Measurements from ENCODE around the gene IDH3A.

The IDH3A gene

DNA sequence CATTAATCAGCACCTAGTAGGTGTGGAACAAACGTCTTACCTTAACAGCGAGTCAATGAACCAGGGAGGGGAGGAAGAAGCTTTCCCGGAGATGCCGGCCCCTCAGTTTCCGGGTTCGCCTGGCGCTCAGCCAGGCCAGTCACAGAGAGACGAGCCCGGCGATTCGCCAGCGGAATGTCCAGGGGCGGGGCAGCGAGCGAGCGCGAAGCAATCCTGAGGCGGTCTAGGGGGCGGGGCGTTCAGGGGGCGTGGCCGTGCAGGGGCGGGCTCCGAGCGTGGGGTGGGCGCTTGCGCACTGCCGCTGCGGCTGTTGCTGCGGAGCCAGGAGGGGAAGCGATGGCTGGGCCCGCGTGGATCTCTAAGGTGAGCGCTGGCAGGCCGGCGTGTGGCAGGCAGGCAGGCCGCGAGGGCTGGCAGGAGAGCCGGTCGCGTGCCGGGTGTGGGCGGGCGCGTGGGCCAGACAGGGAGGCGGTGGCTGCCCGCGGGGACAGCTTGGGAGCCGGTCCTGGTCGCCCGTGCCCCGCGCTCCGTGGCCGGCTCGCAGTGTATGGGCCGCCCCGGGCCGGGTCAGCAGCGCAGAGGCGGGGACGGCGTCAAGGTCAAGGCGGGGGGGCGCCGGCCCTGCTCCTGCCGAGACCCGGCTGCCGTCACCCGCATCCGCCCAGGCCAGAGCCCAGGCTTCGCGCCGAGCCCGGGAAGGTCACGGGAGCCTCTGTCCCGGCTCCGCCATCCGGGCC lies at the start of gene IDH3A:
Gene IDH3A (plus strand): TSS at position 295 of the 737 bp plus-strand sequence. CDS start 42 bp downstream, at position 337.
- peak; percentile 94 for DNase-seq (ENCODE audit: low read depth)

DNA sequence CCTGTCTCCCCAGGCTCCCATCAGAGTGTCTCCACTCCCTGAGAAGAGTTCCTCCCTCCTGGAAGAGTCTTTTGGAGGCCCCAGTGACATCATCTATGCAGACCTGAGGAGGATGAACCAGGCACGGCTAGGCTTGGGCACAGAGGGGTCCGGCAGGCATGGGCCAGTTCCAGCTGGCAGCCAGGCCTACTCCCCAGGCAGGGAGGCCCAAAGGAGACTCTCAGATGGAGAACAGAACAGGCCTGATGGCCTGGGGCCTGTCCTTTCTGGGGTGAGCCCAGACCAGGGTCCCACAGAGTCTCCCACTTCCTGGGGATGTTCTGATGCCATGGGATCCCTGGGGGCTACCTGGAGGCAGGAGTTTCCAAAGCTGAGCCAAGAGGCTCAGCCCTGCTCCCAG lies 48.3 kb upstream of the IDH3A start:
- DNase-seq (ENCODE audit: low read depth) = no peak

DNA sequence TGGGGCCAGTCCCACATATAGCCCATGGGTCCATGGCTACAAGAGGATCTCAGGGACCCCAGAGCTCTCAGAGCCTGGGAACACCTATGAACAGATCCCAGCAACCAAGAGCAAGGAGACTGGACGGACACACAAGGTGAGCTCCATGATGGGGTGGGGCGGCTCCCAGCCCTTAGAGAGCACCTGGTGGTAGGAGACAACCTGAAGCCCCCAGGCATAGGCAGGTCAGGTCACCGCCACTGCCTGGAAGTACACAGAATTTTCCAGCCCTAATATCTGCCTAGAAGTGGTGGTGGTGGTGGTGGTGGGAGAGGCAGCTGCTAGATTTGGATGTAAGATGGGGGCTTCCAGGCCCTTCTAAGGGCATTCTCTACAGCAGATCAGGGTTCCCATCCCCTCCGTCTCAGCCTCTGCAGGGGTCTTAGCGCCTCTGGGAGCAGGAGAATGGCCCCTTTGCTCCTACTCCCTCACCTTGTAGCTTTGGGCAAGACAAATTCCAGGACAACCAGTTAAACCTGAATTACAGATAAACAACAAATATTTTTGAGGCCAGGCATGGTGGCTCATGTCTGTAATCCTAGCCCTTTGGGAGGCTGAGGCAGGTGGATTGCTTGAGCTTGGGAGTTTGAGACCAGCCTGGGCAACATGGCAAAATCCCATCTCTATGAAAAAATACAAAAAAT lies 47.6 kb upstream of the IDH3A start:
- no peak for DNase-seq (ENCODE audit: low read depth)

DNA sequence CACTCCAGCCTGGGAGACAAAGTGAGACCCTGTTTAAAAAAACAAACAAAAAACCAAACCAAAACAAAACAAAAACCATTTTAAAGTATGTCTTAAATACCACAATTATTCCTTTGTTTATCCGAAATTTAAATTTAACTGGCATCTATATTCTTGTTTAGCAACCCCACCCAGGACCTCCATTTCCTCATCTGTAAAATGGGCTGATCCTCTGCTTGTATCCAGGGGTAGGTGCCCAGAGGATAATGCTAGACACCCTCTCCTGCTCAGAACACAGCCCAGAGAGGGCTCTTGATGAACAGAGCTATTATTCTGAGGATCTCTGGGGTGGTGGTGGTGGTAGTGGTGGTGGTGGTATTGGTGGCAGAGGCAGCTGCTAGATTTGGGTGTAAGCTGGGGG lies 47.0 kb upstream of the IDH3A start:
- DNase-seq (ENCODE audit: low read depth) = no peak

DNA sequence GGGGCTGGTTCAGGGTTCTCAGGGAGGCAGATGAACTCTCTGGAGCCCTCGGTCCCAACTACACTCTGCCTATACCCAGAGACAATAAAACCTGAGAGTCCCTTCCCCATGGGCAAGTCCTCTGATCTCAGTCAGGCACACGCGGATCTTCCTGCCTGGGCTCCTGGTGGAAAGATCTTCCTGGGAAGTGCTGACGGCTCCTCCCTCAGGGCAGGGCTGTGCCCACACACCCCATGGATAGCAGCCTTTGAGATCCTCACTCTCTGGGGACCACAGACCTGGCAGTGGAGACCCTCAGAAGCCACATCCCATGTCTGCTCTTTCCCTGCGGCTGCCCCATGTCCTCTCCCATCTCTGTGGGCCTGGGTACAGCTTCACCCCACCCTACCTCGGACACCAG lies 46.4 kb upstream of the IDH3A start:
- DNase-seq (ENCODE audit: low read depth) = no peak

DNA sequence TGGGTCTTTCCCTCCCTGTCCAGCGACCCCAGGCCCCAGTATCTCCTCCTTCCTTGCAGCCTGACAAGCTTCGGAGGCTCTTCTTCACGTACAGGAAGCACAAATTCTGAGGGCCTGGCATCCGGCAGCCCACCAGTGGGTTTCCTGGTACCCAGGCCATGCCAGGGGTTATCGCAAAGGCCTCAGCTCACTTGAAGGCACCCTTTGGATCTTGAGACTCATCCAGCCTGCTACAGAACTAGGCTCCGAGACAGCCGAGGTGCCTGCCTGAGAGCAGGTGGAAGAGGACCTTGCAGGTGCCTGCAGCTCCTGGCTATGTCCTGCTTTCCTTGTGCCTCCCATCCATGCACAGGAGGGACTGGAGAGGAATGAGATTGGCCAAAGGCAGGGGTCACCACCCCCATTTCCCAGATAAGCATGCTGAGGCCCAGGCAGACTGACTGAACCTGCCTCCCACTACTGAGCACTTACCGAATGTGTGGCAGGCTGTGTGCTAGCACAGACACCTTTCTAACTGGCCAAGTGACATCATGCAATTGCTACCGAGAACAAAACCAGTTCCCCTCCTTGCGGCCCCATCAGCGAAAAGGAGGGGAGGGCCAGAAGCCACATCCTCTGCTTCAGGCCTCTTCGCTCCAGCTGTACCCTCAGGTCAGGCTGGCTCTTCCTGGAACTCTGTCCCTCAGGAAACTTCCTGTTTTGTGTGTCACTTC lies 45.6 kb upstream of the IDH3A start:
- no peak for DNase-seq (ENCODE audit: low read depth)

DNA sequence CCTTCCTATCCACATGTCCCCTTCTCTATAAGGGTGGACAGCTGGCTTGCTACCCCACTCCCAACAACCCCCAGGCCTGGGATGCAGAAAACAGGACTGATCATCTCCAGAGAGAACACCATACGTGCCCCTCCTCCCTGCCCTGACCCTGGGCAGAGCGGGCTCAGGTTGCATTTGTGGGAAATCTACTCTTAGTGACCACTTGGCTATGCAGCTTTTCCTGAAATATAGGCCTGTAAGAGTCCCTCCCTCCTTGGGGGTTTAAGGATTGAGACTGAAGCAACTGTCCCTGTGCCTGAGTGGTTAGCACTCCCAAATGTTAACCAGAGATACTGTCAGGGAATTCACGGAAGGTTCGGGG lies 45.1 kb upstream of the IDH3A start:
- DNase-seq (ENCODE audit: low read depth) = no peak

DNA sequence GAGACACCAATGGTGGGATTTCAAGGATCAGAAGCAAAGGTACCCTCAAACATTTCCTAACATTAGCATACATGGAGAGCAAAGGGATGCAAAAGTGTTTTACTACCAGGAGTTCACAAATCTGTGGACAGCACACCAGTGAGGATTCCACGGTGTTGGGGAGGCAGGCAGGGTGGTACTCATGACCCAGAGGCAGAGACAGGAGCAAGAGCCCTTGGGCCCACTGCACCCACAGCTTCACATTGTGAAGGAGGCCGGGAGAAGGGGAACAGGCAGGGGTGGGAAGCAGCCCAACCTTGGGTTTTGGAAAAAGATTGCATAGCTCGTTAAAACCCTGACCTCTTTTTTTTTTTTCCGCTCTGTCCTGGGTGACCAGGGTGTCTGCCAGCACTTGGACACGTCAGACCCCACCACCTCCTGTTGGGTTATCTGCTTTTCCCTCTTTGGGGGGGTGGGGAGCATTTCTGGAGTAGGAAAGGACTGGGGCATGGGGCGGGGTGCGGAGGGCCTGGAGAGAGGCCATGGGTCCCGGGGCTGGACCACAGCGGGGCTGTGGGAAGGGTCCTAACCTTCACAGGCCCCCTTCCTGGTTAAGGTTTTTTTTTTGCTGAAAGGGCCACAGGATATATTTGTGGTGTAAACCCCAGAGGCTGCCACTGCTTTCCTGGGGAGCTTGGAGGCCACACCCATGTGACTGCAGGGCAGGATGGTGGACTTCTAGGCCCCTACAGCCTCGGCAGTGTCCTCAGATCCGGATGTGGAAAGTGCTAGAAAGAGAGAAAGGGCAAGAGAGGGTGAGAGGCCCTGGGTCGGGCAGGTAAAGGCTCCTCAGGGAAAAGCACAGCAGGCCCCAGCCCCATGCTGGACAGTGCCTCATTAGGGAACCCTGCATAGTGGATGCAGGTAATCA lies 44.3 kb upstream of the IDH3A start:
- DNase-seq (ENCODE audit: low read depth) = no peak

DNA sequence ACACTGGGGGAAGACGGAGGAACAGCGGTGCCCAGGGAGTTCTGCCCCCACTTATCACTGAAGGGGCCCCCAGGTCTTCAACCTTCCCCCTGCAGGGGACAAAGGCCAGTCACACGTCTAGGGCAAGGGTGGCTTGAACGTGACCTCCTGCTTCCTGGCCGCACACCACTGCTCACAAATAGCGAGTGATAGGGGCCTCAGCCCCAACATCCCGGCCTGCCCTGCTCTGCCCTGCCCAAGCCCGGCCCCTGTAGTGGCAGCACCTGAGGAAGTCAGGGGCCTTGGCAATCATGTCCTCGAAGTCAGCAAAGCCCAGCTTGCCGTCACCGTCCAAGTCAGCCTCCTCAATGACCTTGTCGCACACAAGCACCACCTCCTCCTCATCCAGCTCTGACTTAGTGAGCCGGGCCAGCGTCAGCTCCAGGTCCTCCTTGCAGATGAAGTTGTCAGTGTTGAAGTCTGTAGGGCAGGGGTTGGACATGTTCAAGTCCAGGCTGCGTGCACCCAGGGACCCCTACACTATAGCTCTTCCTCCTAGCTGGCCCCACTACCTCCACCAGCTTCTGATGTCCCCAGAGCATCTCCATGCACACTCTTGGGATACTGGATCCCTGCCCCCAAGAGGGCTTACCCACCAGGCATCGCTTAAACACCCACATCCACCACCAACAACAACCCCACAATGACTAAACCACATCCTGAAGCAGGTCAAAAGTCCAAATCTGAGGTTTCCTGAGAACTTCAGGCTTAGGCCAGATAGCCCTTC lies 43.5 kb upstream of the IDH3A start:
- DNase-seq (ENCODE audit: low read depth) = peak; percentile 41

DNA sequence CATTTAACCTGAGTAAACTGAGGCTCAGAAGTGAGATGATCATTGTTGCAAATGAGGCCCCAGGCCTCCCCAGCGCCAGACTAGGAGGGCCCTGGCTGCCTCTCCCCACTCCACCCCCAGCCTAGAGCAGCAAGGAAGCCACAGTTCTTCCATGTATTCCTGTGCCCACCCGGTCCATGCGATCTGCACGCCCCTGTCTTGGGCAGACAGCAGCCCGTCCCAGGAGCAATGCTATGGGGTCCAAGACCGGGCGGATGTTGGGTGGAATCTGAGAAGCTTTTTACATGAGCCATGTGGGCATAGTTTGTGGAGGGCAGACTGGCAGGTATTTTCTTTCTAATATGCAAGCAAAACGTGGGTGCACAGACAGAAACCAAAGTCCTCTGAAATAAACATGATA lies 41.7 kb upstream of the IDH3A start:
- no peak for DNase-seq (ENCODE audit: low read depth)

DNA sequence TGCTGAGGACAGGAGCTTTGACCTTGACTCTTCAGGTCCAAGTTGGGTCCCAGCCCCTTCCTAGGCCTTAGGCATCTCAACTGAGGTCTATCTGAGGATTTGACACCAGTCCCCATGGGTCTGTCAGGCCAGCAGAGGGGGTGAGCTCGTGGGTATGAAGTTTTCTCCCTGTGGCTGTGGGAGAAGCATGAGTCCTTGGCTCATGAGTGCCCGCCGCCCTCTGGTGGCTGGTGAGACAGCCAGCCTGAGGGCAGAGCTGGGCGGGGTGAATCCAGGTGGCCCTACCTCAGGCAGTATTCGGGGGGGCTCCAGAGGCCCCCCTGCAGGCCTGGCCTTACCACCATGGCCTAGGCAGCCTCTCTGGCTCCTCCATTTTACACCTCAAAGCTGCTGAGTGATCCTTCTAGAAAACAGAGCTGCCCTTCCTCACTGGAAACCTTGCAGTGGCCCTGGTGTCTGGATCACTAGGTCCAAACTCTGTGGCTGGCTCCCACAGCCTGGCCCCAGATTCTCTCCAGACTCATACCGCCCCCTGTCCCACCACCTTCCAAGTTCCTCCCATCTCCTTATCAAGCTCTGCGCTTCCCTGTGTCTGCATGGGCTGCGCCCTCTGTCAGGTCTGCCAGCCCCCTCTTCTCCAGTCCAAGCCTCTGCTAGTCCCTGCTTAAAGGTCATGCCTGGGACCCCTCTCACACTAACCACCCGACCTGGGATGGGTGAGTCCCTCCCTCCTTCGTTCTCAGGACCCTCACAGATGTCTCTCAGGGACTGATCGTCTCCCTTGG lies 40.7 kb upstream of the IDH3A start:
- DNase-seq (ENCODE audit: low read depth) = peak; percentile 82

DNA sequence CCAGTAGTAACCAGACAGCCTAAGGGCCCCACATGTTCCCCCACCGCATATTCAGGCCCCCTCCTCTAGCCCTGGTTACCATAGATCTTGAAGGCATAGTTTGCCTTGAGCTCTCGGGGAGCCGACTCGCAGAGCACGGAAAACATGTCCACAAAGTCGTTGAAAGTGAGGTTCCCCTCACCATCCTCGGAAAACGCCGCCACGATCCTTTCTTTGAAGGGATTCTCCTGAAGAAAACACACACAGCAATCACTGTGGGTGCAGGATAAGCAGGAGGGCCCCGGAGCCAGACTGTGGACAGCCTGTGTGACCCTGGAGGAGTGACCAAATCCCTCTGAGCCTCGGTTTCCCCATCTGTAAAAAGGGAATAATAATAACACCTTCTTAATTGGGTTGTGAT lies 40.0 kb upstream of the IDH3A start:
- no peak for DNase-seq (ENCODE audit: low read depth)

DNA sequence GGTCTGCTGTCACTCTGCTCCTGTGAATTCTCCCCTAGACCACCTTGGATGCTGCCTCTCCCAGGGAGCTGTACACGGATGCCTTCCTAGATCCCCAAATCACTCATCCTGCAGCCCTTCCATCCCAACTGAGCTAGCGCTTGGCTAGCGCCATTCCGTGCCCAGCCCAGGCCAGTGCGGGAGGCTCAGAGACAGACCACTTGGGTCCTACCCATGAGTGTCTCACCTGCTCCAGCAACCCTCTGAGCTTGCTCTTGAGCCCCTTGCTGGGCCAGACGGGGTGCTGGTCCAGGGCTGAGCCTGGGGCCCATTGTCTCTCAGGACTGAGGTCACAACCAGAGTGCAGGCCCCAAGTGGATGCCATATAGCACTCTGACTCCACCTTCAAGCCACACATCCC lies 39.1 kb upstream of the IDH3A start:
- no peak for DNase-seq (ENCODE audit: low read depth)

DNA sequence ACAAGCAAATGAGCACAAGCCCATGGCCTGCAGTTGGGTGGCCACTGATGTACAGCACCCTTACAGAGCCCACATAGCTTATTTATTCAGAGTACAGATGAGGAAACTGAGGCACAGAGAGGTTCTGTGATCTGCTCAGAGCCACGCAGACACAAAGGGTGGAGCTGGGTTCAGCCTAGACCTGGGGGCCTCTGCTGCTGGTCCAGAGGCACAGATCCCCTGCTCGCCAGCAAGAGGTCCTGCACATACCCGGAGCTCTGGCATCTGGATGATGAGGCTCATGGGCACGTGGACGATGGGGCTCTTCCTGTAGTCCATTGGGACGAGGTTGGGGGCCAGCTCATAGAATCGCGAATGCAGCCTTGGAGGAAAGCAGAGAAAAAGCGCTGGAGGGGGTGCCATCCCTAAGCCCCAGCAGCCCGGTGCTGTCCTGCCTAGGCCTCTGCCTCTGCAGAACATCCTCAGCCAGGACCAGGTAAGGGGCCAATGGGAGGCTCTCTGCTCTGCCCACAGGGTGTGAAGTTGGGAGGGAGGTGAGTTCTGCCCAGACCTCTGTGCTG lies 38.2 kb upstream of the IDH3A start:
- no peak for DNase-seq (ENCODE audit: low read depth)

DNA sequence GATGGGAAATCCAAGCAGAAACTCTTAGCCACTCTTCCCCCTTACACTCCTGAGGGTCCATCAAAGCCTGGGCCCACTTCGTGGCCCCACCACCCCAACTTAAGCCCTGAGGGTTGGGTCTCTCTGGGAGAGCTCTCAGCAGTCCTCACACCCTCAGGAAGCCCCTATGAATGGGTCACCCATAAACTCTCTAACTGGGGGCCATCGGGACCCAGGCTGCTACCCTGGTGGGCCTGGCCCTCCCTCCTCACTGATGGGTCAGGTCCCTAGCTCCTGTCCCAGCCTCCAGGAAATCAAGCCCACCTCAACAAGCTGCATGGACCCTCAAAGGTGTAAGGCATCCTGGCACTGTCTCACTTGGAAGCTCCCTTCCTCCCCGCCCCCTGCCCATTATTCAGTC lies 37.4 kb upstream of the IDH3A start:
- no peak for DNase-seq (ENCODE audit: low read depth)

DNA sequence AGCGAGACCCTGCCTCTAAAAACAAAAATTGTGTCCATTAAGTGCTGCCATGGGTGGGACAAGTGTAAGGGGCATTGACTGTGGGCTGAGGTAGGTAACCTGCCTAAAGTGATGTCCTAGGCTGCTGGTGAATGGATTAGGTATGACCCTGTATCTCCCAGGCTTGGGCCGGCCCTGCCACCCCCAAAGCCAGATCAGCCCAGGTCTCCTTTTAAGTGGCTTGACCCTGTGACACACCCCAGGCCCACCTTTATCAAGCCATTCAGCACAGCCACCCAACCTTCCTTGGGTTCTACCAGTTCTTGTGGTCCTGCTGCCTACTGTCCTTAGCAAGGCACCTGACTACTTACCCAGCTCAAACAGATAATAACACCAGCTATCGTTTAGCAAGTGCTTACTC lies 36.6 kb upstream of the IDH3A start:
- no peak for DNase-seq (ENCODE audit: low read depth)

DNA sequence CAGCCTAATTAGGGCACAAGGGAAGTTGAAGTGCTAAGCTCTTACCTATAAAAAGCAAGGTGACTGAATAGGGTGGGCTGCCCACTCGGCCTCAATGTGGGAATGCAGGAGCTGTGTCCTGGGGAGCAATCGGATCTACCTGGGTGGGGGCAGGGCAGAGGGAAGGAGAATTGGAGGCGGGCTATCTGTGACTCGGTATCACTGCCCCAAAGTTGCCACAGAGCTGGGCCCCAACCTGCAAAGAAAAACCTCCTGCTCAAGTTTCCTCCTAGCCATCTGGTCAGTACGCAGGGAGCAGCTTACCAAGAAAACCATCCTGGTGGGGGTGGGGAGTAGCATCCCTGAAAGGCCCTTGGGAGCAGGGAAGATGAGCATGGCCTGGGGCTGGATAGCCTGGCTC lies 28.6 kb upstream of the IDH3A start:
- DNase-seq (ENCODE audit: low read depth) = no peak

DNA sequence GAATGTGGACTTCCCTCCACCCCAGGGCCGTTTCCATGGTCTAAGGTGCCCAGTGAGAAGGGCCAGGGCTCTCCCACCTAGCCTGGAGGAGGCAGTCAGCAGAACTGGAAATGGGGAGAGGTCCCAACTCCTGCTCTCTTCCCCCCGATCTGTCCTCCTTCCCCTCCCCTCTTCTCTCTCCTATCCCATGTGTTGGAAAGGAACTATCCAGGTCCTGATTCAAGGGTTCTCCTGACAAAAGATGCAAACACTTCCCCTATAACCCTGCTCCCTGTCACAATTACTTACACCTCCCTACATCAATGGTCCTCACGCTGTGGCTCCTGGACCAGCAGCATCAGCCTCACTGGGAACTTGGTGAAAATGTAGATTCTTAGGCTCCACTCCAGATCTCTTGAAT lies 23.9 kb upstream of the IDH3A start:
- no peak for DNase-seq (ENCODE audit: low read depth)

DNA sequence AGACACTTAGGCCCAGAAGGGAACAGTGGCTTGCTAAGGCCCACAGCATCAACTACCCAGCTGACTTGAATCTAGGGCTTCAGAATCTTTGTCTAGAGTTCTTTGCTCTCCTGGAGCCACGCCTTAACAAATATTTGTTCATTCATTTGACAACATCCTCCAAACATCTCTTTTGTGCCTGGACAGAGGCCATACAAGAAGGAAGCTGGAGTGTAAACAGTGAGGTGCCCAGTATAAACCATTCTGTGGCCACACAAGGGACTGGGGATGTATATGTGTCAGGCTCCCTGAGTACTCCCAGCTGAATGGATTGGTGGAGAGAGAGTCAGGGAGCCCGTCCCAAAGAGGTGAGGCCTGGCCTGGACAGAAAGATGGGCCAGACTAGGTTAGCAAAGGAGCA lies 21.3 kb upstream of the IDH3A start:
- no peak for DNase-seq (ENCODE audit: low read depth)

DNA sequence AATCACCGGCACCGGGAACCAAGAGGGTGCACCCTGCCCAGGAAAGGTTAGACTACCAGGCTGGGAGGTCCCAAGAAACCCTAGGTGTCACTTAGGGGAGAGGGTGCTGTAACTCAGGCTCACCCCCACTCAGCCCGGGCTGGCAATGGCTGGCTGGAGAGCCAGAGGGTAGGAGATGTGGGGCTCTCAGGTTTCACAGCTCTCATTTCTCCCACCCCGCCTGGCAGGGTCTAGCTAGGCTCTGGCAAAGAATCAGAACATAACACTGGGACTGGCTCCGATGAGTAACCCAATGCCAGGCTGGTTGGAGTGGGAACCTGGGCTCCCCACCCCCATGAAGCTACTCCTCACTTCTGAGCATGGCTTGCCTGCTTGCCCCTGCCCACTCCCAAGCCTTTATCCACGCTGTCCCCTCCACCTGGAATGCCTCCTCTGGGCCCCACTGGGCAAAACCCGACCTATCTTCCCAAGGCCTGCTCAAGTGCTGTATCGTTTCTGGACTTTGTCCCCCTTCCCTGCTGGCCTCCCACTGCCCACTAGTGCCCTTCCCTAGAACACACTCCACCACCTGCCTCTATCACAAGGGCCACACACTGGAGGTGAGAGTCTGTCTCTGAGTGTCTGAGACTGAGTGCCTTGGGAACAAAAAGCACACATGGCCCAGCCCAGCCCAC lies 19.9 kb upstream of the IDH3A start:
- no peak for DNase-seq (ENCODE audit: low read depth)

All from iris pigment epithelial cell (primary cell).